SIG-M5 treated with dmso at 0.1 percent for 504 hours (cell line): ENCODE measurements around the gene WBP4.
"Not testable (repeated sequence)": the region's sequence is repeated elsewhere in the genome, so short reads cannot be mapped to it uniquely, and the experiment has no call there.

ENCODE experiments used
- DNase-seq: peaks from one replicate; lab custom pipeline; 2025; ENCODE audit not compliant: unreplicated experiment; lab: John Stamatoyannopoulos, UW

The WBP4 gene

GRCh38 chr13:41077475-41077874 is 16.2 kb downstream of the WBP4 start:
- DNase-seq = no peak

- DNase-seq = no peak
Measured at GRCh38 chr13:41079725-41080124, 18.4 kb downstream of the WBP4 start.

- no peak for DNase-seq
Measured at GRCh38 chr13:41085961-41086585, 24.8 kb downstream of the WBP4 start.

- DNase-seq = not testable (repeated sequence)
Measured at GRCh38 chr13:41095681-41096080, 34.4 kb downstream of the WBP4 start.

- DNase-seq = no peak
Measured at GRCh38 chr13:41098761-41099160, 37.5 kb downstream of the WBP4 start.

GRCh38 chr13:41099986-41100385 is 38.7 kb downstream of the WBP4 start:
- no peak for DNase-seq

GRCh38 chr13:41107104-41107571 is 45.8 kb downstream of the WBP4 start:
- DNase-seq = no peak

GRCh38 chr13:41107584-41108014 is 46.3 kb downstream of the WBP4 start:
- no peak for DNase-seq

- no peak for DNase-seq
Measured at GRCh38 chr13:41111454-41111853, 50.1 kb downstream of the WBP4 start.

GRCh38 chr13:41117869-41118268 is 56.6 kb downstream of the WBP4 start:
- no peak for DNase-seq

GRCh38 chr13:41122838-41123237 is 61.5 kb downstream of the WBP4 start:
- no peak for DNase-seq

GRCh38 chr13:41127701-41128100 is 66.4 kb downstream of the WBP4 start:
- no peak for DNase-seq

GRCh38 chr13:41130356-41130755 is 69.0 kb downstream of the WBP4 start:
- peak; percentile 61 for DNase-seq

GRCh38 chr13:41131189-41131588 is 69.9 kb downstream of the WBP4 start:
- DNase-seq = not testable (repeated sequence)

- DNase-seq = peak; percentile 12
Measured at GRCh38 chr13:41131660-41132511, 70.6 kb downstream of the WBP4 start.

- DNase-seq = peak; percentile 100
Measured at GRCh38 chr13:41132512-41133152, 71.3 kb downstream of the WBP4 start, which contains the start of gene KBTBD6. Gene KBTBD6 (minus strand): TSS chr13:41132802. CDS start chr13:41132511, 291 bp downstream.
